AG10803 (cell line): ENCODE results near the gene MKLN1.

Experiments used
- DNase-seq: peaks from one replicate; pipeline ENCODE4 v3.0.0; 2010; ENCODE audit warnings: low read depth
- H3K4me3 ChIP-seq: 2 replicates; pipeline ENCODE4 v1.5.1; 2011; ENCODE audit warnings: mild to moderate bottlenecking, low read length, control low read depth
- CTCF ChIP-seq: conservative IDR thresholded peaks from 2 replicates; pipeline ENCODE4 v1.5.1; 2011; ENCODE audit warnings: mild to moderate bottlenecking, low read length, control low read depth, inconsistent platforms

MKLN1 gene

GRCh38 chr7:131518626-131519025 is 190.9 kb downstream of the MKLN1 start:
- no peak for DNase-seq
- H3K4me3 ChIP-seq = no peak overlapping the region
- TF ChIP-seq CTCF = no peak

GRCh38 chr7:131521651-131522163 is 194.0 kb downstream of the MKLN1 start:
- TF ChIP-seq CTCF = no peak
- H3K4me3 ChIP-seq = no peak overlapping the region
- DNase-seq = peak; percentile 56

GRCh38 chr7:131522325-131522930 is 194.8 kb downstream of the MKLN1 start:
- TF ChIP-seq CTCF = no peak
- peak overlapping the region; percentile 46 for H3K4me3 ChIP-seq
- peak; percentile 40 for DNase-seq

- no peak for DNase-seq
- TF ChIP-seq CTCF = no peak
These were observed 196.4 kb downstream of the MKLN1 start for GRCh38 chr7:131524115-131524514.

GRCh38 chr7:131524703-131525102 is 197.0 kb downstream of the MKLN1 start:
- no peak for TF ChIP-seq CTCF
- H3K4me3 ChIP-seq = no peak overlapping the region
- no peak for DNase-seq

More at GRCh38 chr7:131524115-131524514, 196.4 kb downstream of the MKLN1 start:
- H3K4me3 ChIP-seq = no peak overlapping the region

GRCh38 chr7:131525820-131526219 is 198.1 kb downstream of the MKLN1 start:
- no peak for DNase-seq
- no peak overlapping the region for H3K4me3 ChIP-seq
- no peak for TF ChIP-seq CTCF

- no peak for TF ChIP-seq CTCF
- no peak for DNase-seq
- no peak overlapping the region for H3K4me3 ChIP-seq
These were observed 199.8 kb downstream of the MKLN1 start for GRCh38 chr7:131527456-131527855.
